HG03066 (cell line): Measurements from ENCODE around the gene DUSP8.
"Not testable (repeated sequence)": the region's sequence is repeated elsewhere in the genome, so short reads cannot be mapped to it uniquely, and the experiment has no call there.

Source experiments
- ATAC-seq: cut with Tn5 transposase; IDR thresholded peaks from one replicate; pipeline ENCODE4 v1.9.1; 2021; ENCODE audit warnings: low read depth; ENCODE audit not compliant: unreplicated experiment

DUSP8 gene

DNA sequence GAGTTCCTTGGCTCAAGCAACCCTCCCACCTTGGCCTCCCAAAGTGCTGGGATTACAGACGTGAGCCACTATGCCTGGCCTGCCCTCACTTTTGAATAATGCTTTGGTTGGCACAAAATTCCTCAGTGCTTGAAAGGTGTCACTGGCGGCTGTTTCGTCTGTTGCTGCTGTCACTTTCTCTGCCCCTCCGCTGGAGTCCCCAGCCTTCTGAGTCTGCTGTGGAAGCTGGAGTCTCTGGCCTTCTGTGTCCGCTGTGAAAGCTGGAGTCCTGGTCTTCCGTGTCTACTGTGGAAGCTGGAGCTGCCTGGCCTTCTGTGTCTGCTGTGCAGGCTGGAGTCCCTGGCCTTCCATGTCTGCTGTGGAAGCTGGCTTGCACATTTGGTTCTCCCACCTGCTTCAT lies 17.9 kb upstream of the DUSP8 start:
- no peak for ATAC-seq

DNA sequence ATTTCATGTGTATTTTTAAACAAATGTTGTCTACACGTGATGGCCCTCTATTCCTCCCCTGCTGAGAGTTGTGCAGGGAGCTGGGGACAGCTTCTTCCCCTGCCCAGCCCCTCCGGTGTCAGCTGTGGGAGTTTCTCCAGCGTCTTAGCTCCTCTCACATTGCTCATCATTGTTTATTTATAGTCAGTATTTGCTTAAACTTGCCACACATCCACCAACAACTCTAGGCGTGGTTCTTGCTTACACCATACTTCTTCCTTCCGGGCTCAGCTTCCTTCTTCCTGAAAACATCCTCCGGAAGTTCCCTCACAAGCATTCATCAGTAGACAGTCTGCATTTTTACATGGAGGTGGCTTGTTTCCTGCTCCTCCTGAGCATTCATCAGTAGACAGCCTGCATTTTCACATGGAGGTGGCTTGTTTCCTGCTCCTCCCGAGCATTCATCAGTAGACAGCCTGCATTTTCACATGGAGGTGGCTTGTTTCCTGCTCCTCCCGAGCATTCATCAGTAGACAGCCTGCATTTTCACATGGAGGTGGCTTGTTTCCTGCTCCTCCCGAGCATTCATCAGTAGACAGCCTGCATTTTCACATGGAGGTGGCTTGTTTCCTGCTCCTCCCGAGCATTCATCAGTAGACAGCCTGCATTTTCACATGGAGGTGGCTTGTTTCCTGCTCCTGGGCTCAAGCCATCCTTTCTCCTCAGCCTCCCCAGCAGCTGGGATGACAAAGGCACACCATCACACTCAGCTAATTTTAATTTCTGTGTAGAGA lies 17.3 kb upstream of the DUSP8 start:
- ATAC-seq: not testable (repeated sequence)

DNA sequence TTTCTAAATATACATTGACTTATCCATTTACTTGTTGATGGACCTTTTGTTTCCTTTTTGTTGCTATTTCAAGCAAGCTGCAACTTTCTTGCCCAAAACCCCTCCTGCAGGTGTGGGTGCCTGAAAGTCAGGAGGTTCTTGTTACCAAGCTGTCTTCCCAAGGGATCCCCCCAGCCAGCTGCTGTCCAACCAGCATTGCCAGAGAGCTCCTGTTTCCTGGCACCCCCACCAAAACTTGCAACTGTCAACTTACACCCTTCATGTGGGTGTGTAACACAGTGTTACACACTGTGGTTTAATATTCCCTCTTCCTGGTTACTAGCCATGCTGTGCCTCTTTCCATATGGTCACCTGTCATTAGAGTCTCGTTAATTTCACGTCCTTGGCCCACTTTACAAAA lies 14.6 kb upstream of the DUSP8 start:
- no peak for ATAC-seq

DNA sequence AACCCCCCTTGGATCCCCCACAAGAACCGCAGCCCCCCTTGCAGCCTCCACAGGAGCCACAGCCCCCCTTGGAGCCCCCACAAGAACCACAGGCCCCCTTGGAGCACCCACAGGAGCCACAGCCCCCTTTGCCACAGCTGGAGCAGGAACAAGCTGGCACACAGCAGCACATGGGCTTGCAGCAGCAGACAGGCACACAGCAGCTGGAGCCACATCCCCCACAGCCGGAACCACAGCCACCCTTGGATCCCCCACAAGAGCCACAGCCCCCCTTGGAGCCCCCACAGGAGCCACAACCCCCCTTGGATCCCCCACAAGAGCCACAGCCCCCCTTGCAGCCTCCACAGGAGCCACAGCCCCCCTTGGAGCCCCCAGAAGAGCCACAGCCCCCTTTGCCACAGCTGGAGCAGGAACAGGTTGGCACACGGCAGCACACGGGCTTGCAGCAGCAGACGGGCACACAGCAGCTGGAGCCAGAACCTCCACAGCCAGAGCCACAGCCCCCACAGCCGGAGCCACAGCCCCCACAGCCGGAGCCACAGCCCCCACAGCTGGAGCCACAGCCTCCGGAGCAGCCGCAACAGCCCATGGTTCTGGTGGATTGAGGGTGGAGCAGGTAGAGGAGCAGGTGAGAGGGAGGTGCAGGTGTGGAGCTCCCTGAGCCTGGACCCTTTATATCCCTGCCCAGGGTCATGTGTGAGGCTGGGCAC lies 12.7 kb upstream of the DUSP8 start, which contains the start of gene KRTAP5-1:
Gene KRTAP5-1, minus strand, starts transcription at position 623 of the 710 bp plus-strand sequence. Its CDS starts 34 bp downstream, at position 589.
- not testable (repeated sequence) for ATAC-seq

- ATAC-seq: not testable (repeated sequence)
Measured at GRCh38 chr11:1582909-1583308, 10.8 kb upstream of the DUSP8 start.

DNA sequence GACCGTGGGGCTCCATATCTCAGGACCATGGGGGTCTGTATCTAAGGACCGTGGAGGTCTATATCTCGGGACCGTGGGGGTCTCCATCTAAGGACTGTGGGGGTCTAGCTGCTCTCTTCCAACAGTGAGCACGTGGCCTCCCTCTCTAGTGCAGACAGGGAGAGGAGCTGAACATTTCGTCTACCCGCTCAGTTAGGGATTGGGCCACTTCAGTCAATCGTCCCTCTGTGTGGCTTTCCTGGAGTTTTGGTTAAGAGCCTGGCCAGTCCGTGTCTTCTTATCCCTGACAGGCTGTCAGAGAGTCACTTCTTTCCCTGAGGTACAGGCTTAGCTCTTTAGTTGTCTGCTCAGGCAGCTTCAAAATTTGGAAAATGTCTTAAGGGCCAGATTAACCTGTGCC lies 9.9 kb upstream of the DUSP8 start:
- ATAC-seq: no peak

- no peak for ATAC-seq
Measured at GRCh38 chr11:1576825-1577224, 4.8 kb upstream of the DUSP8 start.

- not testable (repeated sequence) for ATAC-seq
Measured at GRCh38 chr11:1575756-1576155, 3.7 kb upstream of the DUSP8 start.

GRCh38 chr11:1574933-1575242 lies 2.8 kb upstream of the DUSP8 start:
- ATAC-seq: no peak

DNA sequence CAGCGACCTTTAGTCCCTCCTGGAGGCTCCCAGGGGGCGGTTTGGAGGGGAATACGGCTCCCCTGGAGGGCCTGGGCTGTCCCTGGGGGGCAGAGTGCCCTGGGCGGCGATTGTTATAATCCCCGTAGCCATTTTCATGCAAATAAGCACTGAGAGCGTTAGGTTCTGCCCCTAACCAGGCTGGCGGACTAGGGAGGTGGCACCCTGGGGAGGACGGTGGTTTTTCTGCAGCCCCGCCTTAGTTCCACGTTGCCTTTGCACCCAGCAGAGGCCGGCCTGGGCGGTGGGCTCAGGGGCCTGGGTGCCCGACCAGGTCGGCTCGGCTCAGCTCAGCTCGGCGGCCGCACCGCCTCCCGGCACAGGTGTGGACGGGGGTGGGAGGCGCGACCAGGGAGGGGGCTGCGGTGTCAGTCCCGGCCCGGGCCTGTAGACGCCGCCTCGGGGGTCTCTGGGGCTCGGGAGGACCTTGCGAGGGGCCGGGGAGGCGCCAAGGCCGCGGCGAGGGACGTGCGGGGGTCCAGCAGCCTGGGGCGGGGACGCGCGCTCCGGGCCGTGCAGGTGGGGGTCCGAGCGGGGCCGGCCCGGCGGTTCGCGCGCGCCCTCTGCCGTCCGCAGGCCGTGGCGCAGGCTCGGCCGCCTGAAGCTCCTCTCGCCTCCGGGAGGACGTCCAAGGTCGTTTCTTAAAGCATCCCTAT lies 2.3 kb upstream of the DUSP8 start:
- ATAC-seq: no peak

DNA sequence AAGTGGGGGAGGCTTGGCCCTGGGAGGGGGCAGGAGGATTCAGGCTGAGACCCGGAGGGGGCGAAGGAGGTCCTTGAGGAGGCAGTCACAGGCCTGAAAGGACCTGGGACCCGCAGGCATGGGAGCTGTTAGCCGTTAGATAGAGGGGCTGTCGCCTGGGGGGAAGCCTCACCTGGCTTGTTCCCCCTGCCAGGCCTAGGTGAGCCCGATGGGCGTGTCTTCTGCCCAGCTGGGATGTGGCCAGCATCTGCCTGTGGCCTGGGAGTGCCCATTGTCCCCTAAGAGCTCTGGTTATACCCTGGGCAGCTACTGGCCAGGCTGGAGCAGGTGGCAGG lies 1.8 kb upstream of the DUSP8 start:
- ATAC-seq: no peak

GRCh38 chr11:1573077-1573902 lies 1.2 kb upstream of the DUSP8 start:
- no peak for ATAC-seq

GRCh38 chr11:1571760-1572196 lies 293 bp downstream of the DUSP8 start:
- ATAC-seq: no peak

DNA sequence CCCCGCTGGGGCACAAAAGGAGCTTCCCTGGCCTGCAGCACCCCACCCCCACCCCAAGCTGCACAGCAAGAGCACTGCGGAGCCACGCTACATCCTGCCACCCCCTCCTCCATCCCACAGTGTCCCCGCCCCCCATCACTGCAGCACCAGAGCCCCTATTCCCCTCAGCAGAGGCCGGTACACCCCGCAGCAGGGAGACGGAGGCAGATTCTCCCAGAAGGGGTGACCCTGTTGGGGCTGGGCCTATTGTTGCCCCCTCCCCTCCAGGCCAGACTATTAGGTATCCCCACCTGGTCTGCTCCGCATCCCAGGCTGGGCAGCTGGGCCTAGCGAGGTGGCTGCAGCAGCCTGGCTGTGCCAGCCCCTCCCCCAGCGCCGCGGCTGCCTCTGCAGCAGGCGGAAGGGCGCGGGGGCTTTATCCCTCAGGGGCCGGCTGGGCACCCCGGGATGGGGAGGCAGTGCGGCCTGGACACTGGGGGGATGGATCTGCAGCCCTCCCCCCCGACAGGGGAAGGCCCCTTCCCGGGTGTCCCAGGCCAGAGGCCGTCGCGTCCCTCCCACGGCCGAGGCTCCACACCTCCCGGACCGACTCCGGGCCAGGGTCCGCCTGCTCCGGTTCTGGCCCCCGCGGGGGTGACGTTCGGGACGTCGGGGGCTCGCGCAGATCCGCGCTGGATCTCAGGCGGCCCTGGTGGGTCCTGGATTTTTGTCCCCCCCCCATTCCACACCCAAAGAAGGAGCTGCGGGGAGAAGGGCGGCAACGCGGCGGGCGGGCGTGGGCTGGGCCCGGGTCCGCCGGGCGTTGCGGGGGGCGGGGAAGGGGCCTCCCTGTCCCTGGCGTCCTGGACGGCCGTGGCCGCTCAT lies 943 bp downstream of the DUSP8 start:
- no peak for ATAC-seq

GRCh38 chr11:1570531-1570895 lies 1.6 kb downstream of the DUSP8 start:
- ATAC-seq: no peak

- ATAC-seq: no peak
Measured at GRCh38 chr11:1570001-1570453, 2.0 kb downstream of the DUSP8 start.

DNA sequence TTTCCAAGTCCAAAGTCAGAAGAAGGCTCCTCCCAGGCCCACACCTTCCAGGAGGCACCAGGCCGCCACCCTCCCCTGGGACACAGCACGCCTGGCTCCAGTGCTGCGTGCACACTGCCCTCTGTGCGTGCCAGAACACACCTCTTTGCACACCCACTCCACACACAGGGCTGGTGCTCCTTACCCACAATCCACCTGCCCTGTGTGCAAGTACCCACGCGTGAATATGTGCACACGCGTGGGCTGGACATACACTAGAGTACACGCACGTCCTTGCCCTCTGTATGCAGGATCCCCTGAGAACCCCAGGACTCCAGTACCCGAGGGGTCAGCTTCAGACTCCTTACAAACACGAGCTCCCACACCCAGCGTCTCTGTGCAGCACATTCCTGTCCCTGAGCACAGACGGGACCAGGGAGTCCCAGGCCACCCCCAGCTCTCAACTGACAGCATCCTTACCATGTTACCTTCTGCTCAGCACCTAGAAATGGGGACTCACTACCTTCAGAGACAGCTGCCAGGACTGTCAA lies 2.8 kb downstream of the DUSP8 start:
- no peak for ATAC-seq

DNA sequence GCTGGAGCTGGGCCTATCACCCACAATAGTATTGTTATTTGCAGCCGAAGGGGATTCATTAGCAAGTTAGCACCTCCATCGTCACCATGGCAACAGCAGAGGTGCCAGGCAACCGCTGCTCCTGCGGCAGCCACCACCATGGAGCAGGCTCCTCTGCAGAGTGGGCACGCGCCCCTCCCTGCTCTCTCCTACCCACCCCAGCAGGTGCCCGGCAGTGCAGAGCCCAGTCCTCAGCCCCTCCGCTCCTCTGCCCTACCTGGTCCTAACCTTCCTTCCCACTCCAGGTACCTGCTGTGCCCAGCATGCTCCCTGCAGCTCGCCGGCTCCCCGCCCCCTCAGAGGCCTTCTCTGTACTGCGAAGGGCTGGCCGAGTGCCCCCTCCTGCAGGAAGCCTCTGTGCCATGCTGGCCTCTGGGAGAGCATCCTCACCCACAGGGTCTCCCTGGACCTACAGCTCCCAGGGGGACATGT lies 3.6 kb downstream of the DUSP8 start:
- no peak for ATAC-seq

- no peak for ATAC-seq
Measured at GRCh38 chr11:1567721-1568100, 4.4 kb downstream of the DUSP8 start.
